HepG2 (cell line): ENCODE data around the gene SAXO2. TPM values are rescaled to one million over a fixed set of nuclear protein-coding genes. Genes with fewer than 3 reads are reported as not detected.

Source experiments
- ATAC-seq: fragments of 200-7000 bp; cut with Tn5 transposase; 3 replicates; pipeline ENCODE4 v1.9.1; 2020; ENCODE audit warnings: mild to moderate bottlenecking, moderate library complexity
- BruUV-seq: library from RNA; stranded (reverse); fragments of 400-500 nt; replicated peaks from 2 replicates; lab custom pipeline; 2021; lab: Mats Ljungman, UMichigan
- CTCF ChIA-PET: fragments of 300-600 bp; formaldehyde crosslinking; extraction: SDS; loops from one replicate; lab custom pipeline; 2021; ENCODE audit warnings: low total read pairs, inconsistent platforms, low intra/inter-chr PET ratio; lab: Yijun Ruan, JAX
- POLR2A ChIA-PET: fragments of 350-600 bp; sonication (Branson Sonifier 250); formaldehyde crosslinking; loops from one replicate; lab custom pipeline; 2020; ENCODE audit warnings: antibody characterized with exemption, inconsistent platforms; lab: Yijun Ruan, JAX
- DNase-seq: peaks from one replicate; pipeline ENCODE4 v3.0.0-alpha.2; 2015; ENCODE audit warnings: low spot score
- FAIRE-seq: peaks from 3 replicates; lab custom pipeline; 2011; peaks lifted over from hg19 to GRCh38; lab: Jason Lieb, UNC
- H2AFZ ChIP-seq: one replicate; pipeline ENCODE4 v1.6.1; 2011; ENCODE audit warnings: low read length, inconsistent platforms
- H3K27ac ChIP-seq: fragments of 300-600 bp; 3 replicates; pipeline ENCODE4 v1.8.0; 2011; ENCODE audit warnings: mixed run types, mild to moderate bottlenecking, mixed read lengths, low read length, inconsistent platforms; ENCODE audit not compliant: insufficient read depth; ENCODE audit errors: extremely low read length
- H3K27me3 ChIP-seq, 2 experiments: fragments of 200-600 bp in 1 of 2; 2 replicates in 1 of 2; 3 replicates in 1 of 2; pipeline versions ENCODE4 v1.6.0 to v1.8.0; 2011; ENCODE audit warnings: low read length in 2 of 2, mild to moderate bottlenecking in 2 of 2, moderate library complexity in 2 of 2, inconsistent platforms in 1 of 2; ENCODE audit not compliant: insufficient read depth in 2 of 2, control insufficient read depth in 1 of 2
- H3K36me3 ChIP-seq, 2 experiments: fragments of 200-600 bp in 1 of 2; replicated peaks in 1 of 2; 2 replicates in 1 of 2; 3 replicates in 1 of 2; pipeline versions ENCODE4 v1.5.1 to v1.8.0; 2011; ENCODE audit warnings: low read length in 2 of 2, inconsistent platforms in 1 of 2; ENCODE audit not compliant: insufficient read depth in 2 of 2, control insufficient read depth in 1 of 2
- H3K4me1 ChIP-seq: 2 replicates; pipeline ENCODE4 v1.5.1; 2012; ENCODE audit warnings: low read length, inconsistent platforms; ENCODE audit not compliant: insufficient read depth
- H3K4me2 ChIP-seq: 2 replicates; pipeline ENCODE4 v1.6.0; 2011; ENCODE audit warnings: low read depth, low read length, inconsistent platforms
- H3K4me3 ChIP-seq, 3 experiments: fragments of 200-600 bp in 1 of 3; sonication (generic), shearing (Covaris generic) in 1 of 3; replicated peaks in 1 of 3; 2 replicates each; pipeline ENCODE4 v1.5.1; 2011 to 2016; ENCODE audit warnings: low read length in 3 of 3, inconsistent platforms in 2 of 3, low read depth in 2 of 3, mild to moderate bottlenecking in 2 of 3, control low read depth in 1 of 3, mixed read lengths in 1 of 3; ENCODE audit not compliant: insufficient read depth in 1 of 3
- H3K79me2 ChIP-seq: one replicate; pipeline ENCODE4 v1.6.1; 2011; ENCODE audit warnings: low read length, inconsistent platforms; ENCODE audit not compliant: insufficient read depth
- H3K9ac ChIP-seq: 2 replicates; pipeline ENCODE4 v1.6.0; 2011; ENCODE audit warnings: mild to moderate bottlenecking, low read depth, low read length, inconsistent platforms; ENCODE audit not compliant: insufficient read depth
- H3K9me3 ChIP-seq: 2 replicates; pipeline ENCODE4 v1.5.1; 2012; ENCODE audit warnings: mild to moderate bottlenecking, low read length
- H4K20me1 ChIP-seq: 2 replicates; pipeline ENCODE4 v1.6.0; 2011; ENCODE audit warnings: inconsistent platforms, mild to moderate bottlenecking, low read length, moderate library complexity; ENCODE audit not compliant: insufficient read depth
- ATF7 ChIP-seq, 2 experiments: fragments of 450-650 bp in 1 of 2; sonication (generic) in 1 of 2; formaldehyde crosslinking in 1 of 2; IDR thresholded peaks; 2 replicates each; pipeline versions ENCODE4 v1.4.0 to v1.6.1; 2016 to 2020; ENCODE audit warnings: antibody characterized with exemption in 1 of 2, mild to moderate bottlenecking in 1 of 2, missing genetic modification reagents in 1 of 2
- ATM ChIP-seq: fragments of 450-650 bp; IDR thresholded peaks from 2 replicates; pipeline ENCODE4 v1.7.1; 2017; ENCODE audit warnings: mild to moderate bottlenecking, borderline replicate concordance
- BRCA1 ChIP-seq: sonication (generic); formaldehyde crosslinking; IDR thresholded peaks from 2 replicates; pipeline ENCODE4 v1.4.0; 2020; ENCODE audit warnings: missing genetic modification reagents
- ERF ChIP-seq: IDR thresholded peaks from 2 replicates; pipeline ENCODE4 v1.6.1; 2018; ENCODE audit warnings: missing biosample characterization, missing genetic modification reagents
- FOXO4 ChIP-seq: sonication (generic); formaldehyde crosslinking; conservative IDR thresholded peaks from 2 replicates; pipeline ENCODE4 v1.8.1; 2023; ENCODE audit warnings: missing genetic modification reagents
- HMGA1 ChIP-seq: sonication (generic); formaldehyde crosslinking; conservative IDR thresholded peaks from 2 replicates; pipeline ENCODE4 v1.4.0; 2020; ENCODE audit warnings: missing genetic modification reagents
- KAT8 ChIP-seq: IDR thresholded peaks from 2 replicates; pipeline ENCODE4 v1.6.1; 2016; ENCODE audit warnings: missing genetic modification reagents, missing compliant biosample characterization
- MTA3 ChIP-seq: sonication (generic); formaldehyde crosslinking; IDR thresholded peaks from 2 replicates; pipeline ENCODE4 v1.4.0; 2020; ENCODE audit warnings: missing genetic modification reagents
- NFKBIZ ChIP-seq: IDR thresholded peaks from 2 replicates; pipeline ENCODE4 v1.6.1; 2018; ENCODE audit warnings: missing genetic modification reagents, missing compliant biosample characterization
- NFYC ChIP-seq: IDR thresholded peaks from 2 replicates; pipeline ENCODE4 v1.6.1; 2016; ENCODE audit warnings: missing genetic modification reagents, missing compliant biosample characterization
- SP1 ChIP-seq, 2 experiments: fragments of 450-650 bp in 1 of 2; sonication (generic) in 1 of 2; formaldehyde crosslinking in 1 of 2; IDR thresholded peaks; 2 replicates each; pipeline versions ENCODE4 v1.4.0 to v1.6.1; 2016 to 2020; ENCODE audit warnings: missing genetic modification reagents in 1 of 2
- THAP8 ChIP-seq: sonication (generic); formaldehyde crosslinking; IDR thresholded peaks from 2 replicates; pipeline ENCODE4 v1.5.1; 2020; ENCODE audit warnings: missing genetic modification reagents, mild to moderate bottlenecking, borderline replicate concordance
- WGBS: methylation state at CpG from one replicate; pipeline ENCODE4 v1.1.6; 2017; ENCODE audit warnings: low lambda C conversion rate; 5-methylcytosine and 5-hydroxymethylcytosine counted together
- in situ Hi-C: cut with HindIII; loops from 2 replicates; pipeline ENCODE4 v1.10.0; 2017; ENCODE audit warnings: low pct_unique_long_range_greater_than_20kb; ENCODE audit not compliant: extremely low pct_ligation_motif_present
- intact Hi-C: fragments of 100-400 bp; cut with micrococcal nuclease; formaldehyde crosslinking; loops from one replicate; pipeline ENCODE4 v1.10.0; 2022; ENCODE audit not compliant: unreplicated experiment
- polyA plus RNA-seq, 8 experiments: library from polyadenylated mRNA; depleted of rRNA in 3 of 8; stranded (reverse) in 7 of 8; unstranded in 1 of 8; fragments of >200 nt; fragmentation: Illumina TruSeq in 4 of 8; extraction: Trizol in 4 of 8; gene quantifications; 2 replicates each; pipeline versions ENCODE4 v1.2.1 to v1.2.3, GENCODE V29; 2011 to 2016; ENCODE audit warnings: low read depth in 4 of 8, missing spikeins in 1 of 8, mixed read lengths in 1 of 8; ENCODE audit not compliant: insufficient read depth in 1 of 8
- total RNA-seq, 5 experiments: library from RNA; depleted of rRNA; stranded (reverse); fragments of >200 nt; fragmentation: Illumina TruSeq; extraction: Trizol; gene quantifications; 2 replicates each; pipeline ENCODE4 v1.2.3, GENCODE V29; 2016; ENCODE audit warnings: low read depth in 1 of 5
- TF ChIP-seq, protein P1 (sequence below): sonication (generic); formaldehyde crosslinking; IDR thresholded peaks from 2 replicates; pipeline ENCODE4 v1.8.1; 2023; ENCODE audit warnings: mild to moderate bottlenecking, missing genetic modification reagents
- TF ChIP-seq, protein P2 (sequence below): sonication (generic); formaldehyde crosslinking; IDR thresholded peaks from 2 replicates; pipeline ENCODE4 v1.4.0; 2020; ENCODE audit warnings: missing genetic modification reagents; ENCODE audit errors: not compliant biosample characterization
- TF ChIP-seq, protein P3 (sequence below): sonication (generic); formaldehyde crosslinking; IDR thresholded peaks from 2 replicates; pipeline ENCODE4 v1.4.0; 2020; ENCODE audit warnings: missing genetic modification reagents, mild to moderate bottlenecking, borderline replicate concordance
- TF ChIP-seq, protein P4 (sequence below): sonication (generic); formaldehyde crosslinking; IDR thresholded peaks from 2 replicates; pipeline ENCODE4 v1.4.0; 2020; ENCODE audit warnings: mild to moderate bottlenecking, missing genetic modification reagents

The SAXO2 gene
- total and polyA plus RNA-seq, 2 of the 13 experiments (the other 11 are each of a cell fraction or from before 2014, with no cell fraction given) = 0.01 to 1.5 TPM

GRCh38 chr15:82305621-82306048, 43.0 kb downstream of the SAXO2 start:
- POLR2A ChIA-PET = no interaction called here
- TF ChIP-seq, protein P1, sequence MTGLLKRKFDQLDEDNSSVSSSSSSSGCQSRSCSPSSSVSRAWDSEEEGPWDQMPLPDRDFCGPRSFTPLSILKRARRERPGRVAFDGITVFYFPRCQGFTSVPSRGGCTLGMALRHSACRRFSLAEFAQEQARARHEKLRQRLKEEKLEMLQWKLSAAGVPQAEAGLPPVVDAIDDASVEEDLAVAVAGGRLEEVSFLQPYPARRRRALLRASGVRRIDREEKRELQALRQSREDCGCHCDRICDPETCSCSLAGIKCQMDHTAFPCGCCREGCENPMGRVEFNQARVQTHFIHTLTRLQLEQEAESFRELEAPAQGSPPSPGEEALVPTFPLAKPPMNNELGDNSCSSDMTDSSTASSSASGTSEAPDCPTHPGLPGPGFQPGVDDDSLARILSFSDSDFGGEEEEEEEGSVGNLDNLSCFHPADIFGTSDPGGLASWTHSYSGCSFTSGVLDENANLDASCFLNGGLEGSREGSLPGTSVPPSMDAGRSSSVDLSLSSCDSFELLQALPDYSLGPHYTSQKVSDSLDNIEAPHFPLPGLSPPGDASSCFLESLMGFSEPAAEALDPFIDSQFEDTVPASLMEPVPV (CRISPR knock-in tag) = no peak
- TF ChIP-seq KAT8 (no peak), NFYC (CRISPR knock-in tag) (no peak), SP1 (IDR thresholded peaks at IDR 0.05) (no peak), SP1 (CRISPR knock-in tag; IDR thresholded peaks at IDR 0.05) (no peak), FOXO4 (CRISPR knock-in tag) (no peak), ATM (no peak), HMGA1 (CRISPR knock-in tag) (no peak), NFKBIZ (CRISPR knock-in tag) (no peak), BRCA1 (no peak), THAP8 (no peak), MTA3 (CRISPR knock-in tag) (no peak), ERF (CRISPR knock-in tag) (no peak), ATF7 (IDR thresholded peaks at IDR 0.05) (no peak), ATF7 (CRISPR knock-in tag; IDR thresholded peaks at IDR 0.05) (no peak)
- TF ChIP-seq, protein P2, sequence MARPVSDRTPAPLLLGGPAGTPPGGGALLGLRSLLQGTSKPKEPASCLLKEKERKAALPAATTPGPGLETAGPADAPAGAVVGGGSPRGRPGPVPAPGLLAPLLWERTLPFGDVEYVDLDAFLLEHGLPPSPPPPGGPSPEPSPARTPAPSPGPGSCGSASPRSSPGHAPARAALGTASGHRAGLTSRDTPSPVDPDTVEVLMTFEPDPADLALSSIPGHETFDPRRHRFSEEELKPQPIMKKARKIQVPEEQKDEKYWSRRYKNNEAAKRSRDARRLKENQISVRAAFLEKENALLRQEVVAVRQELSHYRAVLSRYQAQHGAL (CRISPR knock-in tag) = no peak
- TF ChIP-seq, protein P3, sequence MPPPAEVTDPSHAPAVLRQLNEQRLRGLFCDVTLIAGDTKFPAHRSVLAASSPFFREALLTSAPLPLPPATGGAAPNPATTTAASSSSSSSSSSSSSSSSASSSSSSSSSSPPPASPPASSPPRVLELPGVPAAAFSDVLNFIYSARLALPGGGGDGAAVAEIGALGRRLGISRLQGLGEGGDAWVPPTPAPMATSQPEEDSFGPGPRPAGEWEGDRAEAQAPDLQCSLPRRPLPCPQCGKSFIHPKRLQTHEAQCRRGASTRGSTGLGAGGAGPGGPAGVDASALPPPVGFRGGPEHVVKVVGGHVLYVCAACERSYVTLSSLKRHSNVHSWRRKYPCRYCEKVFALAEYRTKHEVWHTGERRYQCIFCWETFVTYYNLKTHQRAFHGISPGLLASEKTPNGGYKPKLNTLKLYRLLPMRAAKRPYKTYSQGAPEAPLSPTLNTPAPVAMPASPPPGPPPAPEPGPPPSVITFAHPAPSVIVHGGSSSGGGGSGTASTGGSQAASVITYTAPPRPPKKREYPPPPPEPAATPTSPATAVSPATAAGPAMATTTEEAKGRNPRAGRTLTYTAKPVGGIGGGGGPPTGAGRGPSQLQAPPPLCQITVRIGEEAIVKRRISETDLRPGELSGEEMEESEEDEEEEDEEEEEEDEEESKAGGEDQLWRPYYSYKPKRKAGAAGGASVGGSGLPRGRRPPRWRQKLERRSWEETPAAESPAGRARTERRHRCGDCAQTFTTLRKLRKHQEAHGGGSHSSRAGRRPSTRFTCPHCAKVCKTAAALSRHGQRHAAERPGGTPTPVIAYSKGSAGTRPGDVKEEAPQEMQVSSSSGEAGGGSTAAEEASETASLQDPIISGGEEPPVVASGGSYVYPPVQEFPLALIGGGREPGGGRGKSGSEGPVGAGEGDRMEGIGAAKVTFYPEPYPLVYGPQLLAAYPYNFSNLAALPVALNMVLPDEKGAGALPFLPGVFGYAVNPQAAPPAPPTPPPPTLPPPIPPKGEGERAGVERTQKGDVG (CRISPR knock-in tag) = no peak
- TF ChIP-seq, protein P4, sequence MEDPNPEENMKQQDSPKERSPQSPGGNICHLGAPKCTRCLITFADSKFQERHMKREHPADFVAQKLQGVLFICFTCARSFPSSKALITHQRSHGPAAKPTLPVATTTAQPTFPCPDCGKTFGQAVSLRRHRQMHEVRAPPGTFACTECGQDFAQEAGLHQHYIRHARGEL (CRISPR knock-in tag) = no peak
- TF ChIP-seq, all 625 proteins: peak for 0
- Histone ChIP-seq H3K4me1 (no peaks in the 10 kb centered on the region), H3K36me3 (no peaks in the 10 kb centered on the region), H3K9me3 (no peaks in the 10 kb centered on the region), H3K79me2 (no peaks in the 10 kb centered on the region), H3K27me3 (peaks cover 2 to 7% of the 10 kb centered on the region in 2 experiments; a peak in 2 of 5 replicates), H3K27ac (no peak overlapping the region), H3K4me2 (no peak overlapping the region), H4K20me1 (no peaks in the 10 kb centered on the region), H3K9ac (no peak overlapping the region), H2AFZ (no peak overlapping the region), H3K4me3 (no peak overlapping the region)
- DNase-seq (no peak), FAIRE-seq (no peak), ATAC-seq (peak; percentile 58)
- in situ Hi-C loops = no loop called here
- BruUV-seq = no TSS peak
- WGBS = no CpG with 5 or more reads among the region's 7 CpGs
- intact Hi-C loops = no loop called here
- CTCF ChIA-PET = no interaction called here
